Trophoblast cell (in vitro differentiated cells and primary cell): ENCODE data around the gene HDAC7.

Source experiments
- DNase-seq, 2 donors: peaks; one replicate each; pipeline ENCODE4 v3.0.0-alpha.2; 2016
- H2AFZ ChIP-seq: 2 replicates; pipeline ENCODE4 v1.6.1; 2013; ENCODE audit warnings: low read length, moderate library complexity, mild to moderate bottlenecking; ENCODE audit not compliant: insufficient read depth, poor library complexity
- H2AK5ac ChIP-seq: 2 replicates; pipeline ENCODE4 v1.6.1; 2013; ENCODE audit warnings: mild to moderate bottlenecking, low read length
- H2BK120ac ChIP-seq: 2 replicates; pipeline ENCODE4 v1.6.1; 2013; ENCODE audit warnings: low read length, mild to moderate bottlenecking, moderate library complexity; ENCODE audit not compliant: insufficient read depth, poor library complexity
- H2BK12ac ChIP-seq: 2 replicates; pipeline ENCODE4 v1.6.1; 2013; ENCODE audit warnings: mild to moderate bottlenecking, low read length, moderate library complexity
- H2BK5ac ChIP-seq: 2 replicates; pipeline ENCODE4 v1.6.1; 2013; ENCODE audit warnings: low read length, low read depth, moderate library complexity, mild to moderate bottlenecking; ENCODE audit not compliant: poor library complexity
- H3K14ac ChIP-seq: 2 replicates; pipeline ENCODE4 v1.6.1; 2013; ENCODE audit warnings: mild to moderate bottlenecking, low read length
- H3K18ac ChIP-seq: 2 replicates; pipeline ENCODE4 v1.6.1; 2013; ENCODE audit warnings: mild to moderate bottlenecking, low read length
- H3K23ac ChIP-seq: 2 replicates; pipeline ENCODE4 v1.6.1; 2013; ENCODE audit warnings: low read length
- H3K27ac ChIP-seq: 2 replicates; pipeline ENCODE4 v1.5.1; 2013; ENCODE audit warnings: low read depth, mild to moderate bottlenecking, inconsistent platforms, low read length, moderate library complexity
- H3K27me3 ChIP-seq: 2 replicates; pipeline ENCODE4 v1.6.1; 2013; ENCODE audit warnings: inconsistent platforms, mild to moderate bottlenecking, low read length, moderate library complexity; ENCODE audit not compliant: insufficient read depth
- H3K36me3 ChIP-seq, 2 experiments: 1 replicate in 1 of 2; 2 replicates in 1 of 2; pipeline ENCODE4 v1.6.1; 2013; ENCODE audit warnings: low read length in 2 of 2, mild to moderate bottlenecking in 2 of 2, moderate library complexity in 1 of 2; ENCODE audit not compliant: insufficient read depth in 2 of 2, control insufficient read depth in 1 of 2
- H3K4ac ChIP-seq: 2 replicates; pipeline ENCODE4 v1.6.1; 2013; ENCODE audit warnings: low read depth, mild to moderate bottlenecking, low read length, moderate library complexity
- H3K4me1 ChIP-seq, 2 experiments: 1 replicate in 1 of 2; 2 replicates in 1 of 2; pipeline ENCODE4 v1.6.1; 2013; ENCODE audit warnings: low read length in 2 of 2, mild to moderate bottlenecking in 2 of 2, moderate library complexity in 1 of 2; ENCODE audit not compliant: insufficient read depth in 2 of 2, control insufficient read depth in 1 of 2
- H3K4me2 ChIP-seq: 2 replicates; pipeline ENCODE4 v1.6.1; 2013; ENCODE audit warnings: inconsistent platforms, mild to moderate bottlenecking, low read length, moderate library complexity
- H3K4me3 ChIP-seq: 2 replicates; pipeline ENCODE4 v1.5.1; 2013; ENCODE audit warnings: mild to moderate bottlenecking, low read depth, low read length, inconsistent platforms
- H3K79me1 ChIP-seq: one replicate; pipeline ENCODE4 v1.6.1; 2013; ENCODE audit warnings: low read length
- H3K79me2 ChIP-seq: 2 replicates; pipeline ENCODE4 v1.6.1; 2013; ENCODE audit warnings: low read length, mild to moderate bottlenecking; ENCODE audit not compliant: control insufficient read depth, insufficient read depth, poor library complexity
- H3K9ac ChIP-seq: 2 replicates; pipeline ENCODE4 v1.6.1; 2013; ENCODE audit warnings: mild to moderate bottlenecking, low read length
- H3K9me3 ChIP-seq: 2 replicates; pipeline ENCODE4 v1.6.1; 2013; ENCODE audit warnings: low read depth, mild to moderate bottlenecking, control low read depth, inconsistent platforms, low read length; ENCODE audit not compliant: insufficient read depth
- H4K12ac ChIP-seq: 2 replicates; pipeline ENCODE4 v1.6.1; 2013; ENCODE audit warnings: low read depth, mild to moderate bottlenecking, low read length, moderate library complexity
- H4K8ac ChIP-seq: 2 replicates; pipeline ENCODE4 v1.6.1; 2013; ENCODE audit warnings: low read depth, mild to moderate bottlenecking, low read length, moderate library complexity
- H4K91ac ChIP-seq: one replicate; pipeline ENCODE4 v1.6.1; 2013; ENCODE audit warnings: low read depth, mild to moderate bottlenecking, low read length, moderate library complexity
- WGBS: extraction: QIAGEN DNeasy Blood & Tissue Kit; methylation state at CpG from one replicate; pipeline ENCODE4 v1.1.7; 2013; ENCODE audit warnings: missing lambda C conversion rate; ENCODE audit not compliant: insufficient read length, insufficient coverage; ENCODE audit errors: extremely low coverage; 5-methylcytosine and 5-hydroxymethylcytosine counted together

The HDAC7 gene

DNA sequence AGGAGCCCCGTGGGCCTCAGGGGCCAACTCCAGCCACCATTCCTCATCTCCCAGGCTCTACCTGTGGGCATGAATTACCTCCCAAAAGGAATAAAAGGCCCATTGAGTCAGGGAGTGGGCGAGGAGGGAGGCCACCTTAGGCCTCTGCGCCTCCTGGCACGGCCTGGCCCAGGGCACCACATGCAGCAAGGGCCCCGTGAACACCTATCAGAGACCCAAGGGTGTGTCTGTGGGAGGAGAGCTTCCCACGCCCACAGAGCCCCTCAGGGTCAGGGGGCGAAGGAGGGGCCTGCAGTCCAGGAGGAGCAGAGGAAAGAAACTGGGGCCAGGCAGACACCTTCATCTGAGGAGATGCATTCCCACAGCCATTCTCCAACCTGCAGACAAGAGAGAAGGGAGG lies 73.2 kb downstream of the HDAC7 start:
- Histone ChIP-seq H3K4me1 (no peaks in the 10 kb centered on the region), H3K4me3 (no peak overlapping the region), H2AK5ac (no peak overlapping the region), H2BK12ac (no peak overlapping the region), H3K4ac (no peak overlapping the region), H3K79me1 (no peaks in the 10 kb centered on the region), H3K9ac (no peak overlapping the region), H3K9me3 (peaks cover 4% of the 10 kb centered on the region), H2BK5ac (no peak overlapping the region), H2BK120ac (no peak overlapping the region), H3K79me2 (no peaks in the 10 kb centered on the region), H3K27ac (no peak overlapping the region), H3K23ac (no peak overlapping the region), H3K14ac (no peak overlapping the region), H3K27me3 (no peaks in the 10 kb centered on the region), H4K12ac (no peak overlapping the region), H3K18ac (no peak overlapping the region), H3K4me2 (no peak overlapping the region), H4K8ac (no peak overlapping the region), H2AFZ (no peak overlapping the region), H4K91ac (no peak overlapping the region), H3K36me3 (no peaks in the 10 kb centered on the region)
- WGBS, result no CpG with 5 or more reads among the region's 7 CpGs
- DNase-seq, result no peak

DNA sequence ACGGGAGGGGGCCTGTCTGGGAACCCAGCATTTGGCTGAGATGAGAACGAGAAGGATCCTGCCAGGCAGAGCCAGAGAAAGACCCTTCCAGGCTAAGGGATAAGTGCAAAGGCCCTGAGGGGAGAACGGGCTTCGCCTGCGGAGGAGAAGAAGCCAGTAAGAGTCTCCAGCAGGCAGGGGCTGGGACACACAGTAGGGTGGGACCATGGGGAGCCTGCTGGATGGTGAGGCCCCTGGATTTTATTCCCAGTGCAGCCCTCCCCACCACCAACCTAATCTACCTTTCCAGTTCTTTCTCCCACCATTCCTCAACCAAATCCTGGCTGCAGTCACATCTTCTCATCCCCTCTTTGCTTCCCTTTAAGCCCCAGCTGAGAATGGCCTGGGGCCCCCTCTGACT lies 73.6 kb downstream of the HDAC7 start:
- Histone ChIP-seq H4K12ac (no peak overlapping the region), H2AFZ (no peak overlapping the region), H4K8ac (no peak overlapping the region), H3K18ac (no peak overlapping the region), H3K79me1 (no peaks in the 10 kb centered on the region), H3K27me3 (no peaks in the 10 kb centered on the region), H3K27ac (no peak overlapping the region), H3K4me1 (no peaks in the 10 kb centered on the region), H3K4ac (no peak overlapping the region), H3K4me3 (no peak overlapping the region), H2AK5ac (no peak overlapping the region), H2BK12ac (no peak overlapping the region), H2BK5ac (no peak overlapping the region), H4K91ac (no peak overlapping the region), H2BK120ac (no peak overlapping the region), H3K9ac (no peak overlapping the region), H3K23ac (no peak overlapping the region), H3K4me2 (no peak overlapping the region), H3K9me3 (peaks cover 4% of the 10 kb centered on the region), H3K79me2 (no peaks in the 10 kb centered on the region), H3K36me3 (no peaks in the 10 kb centered on the region), H3K14ac (no peak overlapping the region)
- no CpG with 5 or more reads among the region's 5 CpGs for WGBS
- DNase-seq, result no peak

DNA sequence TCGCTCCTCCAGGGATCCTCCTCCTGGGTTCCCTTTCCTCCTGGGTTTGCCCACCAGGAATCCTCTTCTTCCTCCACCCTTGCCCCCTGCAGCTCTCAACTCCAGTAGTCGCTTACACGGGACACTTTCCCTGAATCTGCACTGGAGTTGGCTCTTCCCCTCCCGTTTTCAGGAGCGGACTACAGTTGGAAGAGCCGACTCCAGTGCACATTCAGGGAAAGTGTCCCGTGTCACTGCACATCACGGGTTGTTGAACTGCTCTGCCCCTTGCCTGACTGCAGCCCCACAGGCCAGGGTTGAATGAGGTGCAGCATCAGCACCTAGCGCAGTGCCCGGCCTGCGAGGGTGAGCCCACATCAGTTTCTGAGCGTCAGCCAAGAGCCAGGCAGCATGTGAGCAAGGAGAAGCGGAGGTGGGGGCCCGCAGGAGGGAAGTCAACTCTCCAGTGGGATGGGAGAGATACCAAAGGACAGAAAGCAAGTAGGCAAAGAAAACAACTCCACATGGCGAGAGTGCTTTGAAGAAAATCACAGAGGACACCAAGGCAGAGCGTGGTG lies 74.1 kb downstream of the HDAC7 start:
- no CpG with 5 or more reads among the region's 16 CpGs for WGBS
- H3K4me3 ChIP-seq, result no peak overlapping the region
- H3K4me1 ChIP-seq, result no peaks in the 10 kb centered on the region
- no peak overlapping the region for H3K9ac ChIP-seq
- H3K14ac ChIP-seq, result no peak overlapping the region
- no peak overlapping the region for H3K27ac ChIP-seq
- H4K12ac ChIP-seq, result no peak overlapping the region
- H3K23ac ChIP-seq, result no peak overlapping the region
- no peak overlapping the region for H3K4me2 ChIP-seq
- H2AK5ac ChIP-seq, result no peak overlapping the region
- H4K91ac ChIP-seq, result no peak overlapping the region
- H3K18ac ChIP-seq, result no peak overlapping the region
- no peaks in the 10 kb centered on the region for H3K27me3 ChIP-seq
- no peak overlapping the region for H2BK120ac ChIP-seq
- H3K79me1 ChIP-seq, result no peaks in the 10 kb centered on the region
- no peak overlapping the region for H4K8ac ChIP-seq
- DNase-seq, result no peak
- no peaks in the 10 kb centered on the region for H3K79me2 ChIP-seq
- no peak overlapping the region for H2BK5ac ChIP-seq
- no peak overlapping the region for H2AFZ ChIP-seq
- no peak overlapping the region for H3K4ac ChIP-seq
- no peak overlapping the region for H2BK12ac ChIP-seq
- H3K36me3 ChIP-seq, result no peaks in the 10 kb centered on the region
- peaks cover 4% of the 10 kb centered on the region for H3K9me3 ChIP-seq

DNA sequence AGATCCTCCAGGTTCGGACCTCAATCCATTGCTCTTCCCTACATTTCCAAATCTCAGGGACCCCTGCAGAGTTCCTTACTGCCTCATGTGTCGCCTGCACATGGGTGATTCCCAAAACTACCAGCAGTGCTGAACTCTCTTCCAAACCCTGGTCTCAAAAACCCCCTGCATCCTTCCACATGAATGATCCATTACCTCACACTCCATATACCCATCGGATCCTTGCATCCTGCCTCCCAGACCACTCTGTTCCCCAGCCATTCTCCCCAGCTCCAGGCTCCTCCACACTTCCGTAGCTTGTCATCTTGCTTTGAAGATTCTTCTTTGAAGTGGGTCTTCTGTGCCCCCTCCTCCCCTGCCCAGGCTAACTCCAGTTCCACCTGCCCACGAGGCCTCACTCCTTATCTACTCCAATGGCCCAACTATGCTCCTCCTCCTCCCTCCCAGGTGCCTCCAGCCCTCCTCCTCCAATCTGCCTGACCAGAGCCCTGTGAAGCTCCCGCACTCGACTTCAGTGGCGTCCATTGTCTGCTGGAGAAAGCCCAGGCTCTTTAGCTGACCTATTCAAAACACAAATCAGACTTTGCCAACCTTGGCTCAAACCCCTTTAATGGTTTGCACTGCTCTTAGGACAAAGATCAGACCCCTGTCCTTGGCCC lies 74.8 kb downstream of the HDAC7 start:
- H3K36me3 ChIP-seq, result no peaks in the 10 kb centered on the region
- no peak overlapping the region for H3K27ac ChIP-seq
- no peak overlapping the region for H3K18ac ChIP-seq
- H3K4me3 ChIP-seq, result no peak overlapping the region
- H3K23ac ChIP-seq, result no peak overlapping the region
- no peak overlapping the region for H3K4me2 ChIP-seq
- H2AFZ ChIP-seq, result no peak overlapping the region
- no peak overlapping the region for H4K12ac ChIP-seq
- WGBS, result no CpG with 5 or more reads among the region's 8 CpGs
- H4K8ac ChIP-seq, result no peak overlapping the region
- no peaks in the 10 kb centered on the region for H3K27me3 ChIP-seq
- H3K79me2 ChIP-seq, result no peaks in the 10 kb centered on the region
- peaks cover 3% of the 10 kb centered on the region for H3K9me3 ChIP-seq
- H2BK120ac ChIP-seq, result no peak overlapping the region
- no peak overlapping the region for H4K91ac ChIP-seq
- H3K9ac ChIP-seq, result no peak overlapping the region
- no peak overlapping the region for H3K14ac ChIP-seq
- H3K79me1 ChIP-seq, result no peaks in the 10 kb centered on the region
- H3K4ac ChIP-seq, result no peak overlapping the region
- no peak overlapping the region for H2BK12ac ChIP-seq
- H3K4me1 ChIP-seq, result no peaks in the 10 kb centered on the region
- H2BK5ac ChIP-seq, result no peak overlapping the region
- DNase-seq, result no peak
- H2AK5ac ChIP-seq, result no peak overlapping the region
